ENCODE measurements around the gene NETO2.

GRCh38 chr16:47069841-47070584 is 73.7 kb downstream of the NETO2 start:
- TF ChIP-seq RELA (CRISPR knock-in tag; IDR thresholded peaks at IDR 0.05) = no peak
- no peak for TF ChIP-seq POLR2A (IDR thresholded peaks at IDR 0.05; ENCODE audit: insufficient read depth in 1 of 2, low read depth in 2 of 2, low read length in 2 of 2)
- TF ChIP-seq CTCF (CRISPR knock-in tag; IDR thresholded peaks at IDR 0.05) = no peak
- TF ChIP-seq KLF6 (CRISPR knock-in tag; IDR thresholded peaks at IDR 0.05) = no peak

All from HepG2 (cell line).